Lung (tissue), 12 donors: ENCODE data around the gene CRB3. TPM values are rescaled to one million over a fixed set of nuclear protein-coding genes. Genes with fewer than 3 reads are reported as not detected.

ENCODE experiments used
- ATAC-seq: fragments of 200-7000 bp; cut with Tn5 transposase; one replicate; pipeline ENCODE4 v1.9.1; 2020; ENCODE audit warnings: moderate number of reproducible peaks; ENCODE audit not compliant: insufficient read depth, low FRiP score
- DNase-seq, 3 donors: peaks; one replicate each; pipeline ENCODE4 v3.0.0-alpha.2; 2013 to 2017
- H3K27ac ChIP-seq, 2 donors: one replicate each; pipeline ENCODE4 v1.5.1; 2013; ENCODE audit warnings: mild to moderate bottlenecking in 2 of 2, moderate library complexity in 2 of 2, control low read depth in 1 of 2, inconsistent platforms in 1 of 2, low read depth in 1 of 2, low read length in 1 of 2
- H3K27me3 ChIP-seq, 3 donors: one replicate each; pipeline ENCODE4 v1.5.1; 2013; ENCODE audit warnings: low read length in 2 of 3; ENCODE audit not compliant: control insufficient read depth in 3 of 3, insufficient read depth in 3 of 3
- H3K36me3 ChIP-seq, 4 donors: one replicate each; pipeline ENCODE4 v1.5.1; 2013; ENCODE audit warnings: low read length in 4 of 4, mild to moderate bottlenecking in 1 of 4, moderate library complexity in 1 of 4; ENCODE audit not compliant: control insufficient read depth in 4 of 4, insufficient read depth in 4 of 4
- H3K4me1 ChIP-seq, 5 donors: one replicate each; pipeline ENCODE4 v1.5.1; 2013; ENCODE audit warnings: low read length in 5 of 5, mild to moderate bottlenecking in 2 of 5, moderate library complexity in 1 of 5; ENCODE audit not compliant: control insufficient read depth in 5 of 5, insufficient read depth in 5 of 5
- H3K4me3 ChIP-seq: one replicate; pipeline ENCODE4 v1.5.1; 2013; ENCODE audit warnings: mild to moderate bottlenecking, control low read depth, moderate library complexity
- H3K9ac ChIP-seq, 2 donors: one replicate each; pipeline ENCODE4 v1.5.1; 2013; ENCODE audit warnings: low read length in 2 of 2, control low read depth in 1 of 2; ENCODE audit not compliant: insufficient read depth in 1 of 2
- H3K9me3 ChIP-seq, 4 donors: one replicate each; pipeline ENCODE4 v1.5.1; 2013; ENCODE audit warnings: low read length in 3 of 4, mild to moderate bottlenecking in 1 of 4, moderate library complexity in 1 of 4; ENCODE audit not compliant: control insufficient read depth in 4 of 4, insufficient read depth in 3 of 4
- WGBS, 2 donors: extraction: QIAGEN DNeasy Blood & Tissue Kit; methylation state at CpG; one replicate each; pipeline ENCODE4 v1.1.7; 2013; 5-methylcytosine and 5-hydroxymethylcytosine counted together
- polyA plus RNA-seq, 2 donors: library from polyadenylated mRNA; stranded (reverse); fragments of 200-250 nt; gene quantifications; one replicate each; pipeline ENCODE4 v1.2.1, GENCODE V29; 2013
- total RNA-seq, 2 donors: library from RNA; depleted of rRNA in 1 of 2; stranded (reverse); fragments of >200 nt in 1 of 2; gene quantifications; one replicate each; pipeline ENCODE4 v1.2.1, GENCODE V29; 2014 to 2021
- TF ChIP-seq, protein P1 (sequence below): IDR thresholded peaks from 2 replicates; pipeline ENCODE4 v1.5.1; 2012; ENCODE audit warnings: mild to moderate bottlenecking; ENCODE audit errors: control extremely low read depth, extremely low read depth
- donor health status: control.
- donor health status: control.
- donor health status: Bipolar disorder and iron deficiency.
- donor health status: healthy.
- donor health status: DM: yes; HTN: yes; CAD: no.

The CRB3 gene
- total and polyA plus RNA-seq, 4 donors = 22.5 to 81.8 (median 53.0) TPM

DNA sequence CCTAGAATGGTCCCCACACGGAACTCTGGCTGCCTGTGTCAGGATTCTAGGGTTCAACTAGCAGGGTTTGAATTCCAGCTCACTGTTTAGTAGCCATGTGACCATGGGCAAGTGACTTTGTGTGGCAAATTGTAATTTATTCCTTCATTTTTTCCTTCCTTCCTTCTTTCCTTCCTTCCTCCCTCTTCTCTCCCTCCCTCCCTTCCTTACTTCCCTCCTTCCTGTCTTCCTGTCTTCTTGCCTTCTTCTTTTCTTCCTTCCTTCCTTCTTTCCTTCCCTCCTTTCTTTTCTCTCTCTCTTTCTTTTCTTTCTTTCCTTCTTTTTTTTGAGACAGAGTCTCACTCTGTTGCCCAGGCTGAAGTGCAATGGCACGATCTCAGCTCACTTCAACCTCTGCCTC lies 26.1 kb downstream of the CRB3 start:
- TF ChIP-seq, protein P1, sequence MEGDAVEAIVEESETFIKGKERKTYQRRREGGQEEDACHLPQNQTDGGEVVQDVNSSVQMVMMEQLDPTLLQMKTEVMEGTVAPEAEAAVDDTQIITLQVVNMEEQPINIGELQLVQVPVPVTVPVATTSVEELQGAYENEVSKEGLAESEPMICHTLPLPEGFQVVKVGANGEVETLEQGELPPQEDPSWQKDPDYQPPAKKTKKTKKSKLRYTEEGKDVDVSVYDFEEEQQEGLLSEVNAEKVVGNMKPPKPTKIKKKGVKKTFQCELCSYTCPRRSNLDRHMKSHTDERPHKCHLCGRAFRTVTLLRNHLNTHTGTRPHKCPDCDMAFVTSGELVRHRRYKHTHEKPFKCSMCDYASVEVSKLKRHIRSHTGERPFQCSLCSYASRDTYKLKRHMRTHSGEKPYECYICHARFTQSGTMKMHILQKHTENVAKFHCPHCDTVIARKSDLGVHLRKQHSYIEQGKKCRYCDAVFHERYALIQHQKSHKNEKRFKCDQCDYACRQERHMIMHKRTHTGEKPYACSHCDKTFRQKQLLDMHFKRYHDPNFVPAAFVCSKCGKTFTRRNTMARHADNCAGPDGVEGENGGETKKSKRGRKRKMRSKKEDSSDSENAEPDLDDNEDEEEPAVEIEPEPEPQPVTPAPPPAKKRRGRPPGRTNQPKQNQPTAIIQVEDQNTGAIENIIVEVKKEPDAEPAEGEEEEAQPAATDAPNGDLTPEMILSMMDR = no peak
- Histone ChIP-seq H3K4me3 (no peak overlapping the region), H3K9ac (no peak overlapping the region), H3K36me3 (no peaks in the 10 kb centered on the region), H3K27me3 (no peaks in the 10 kb centered on the region), H3K4me1 (no peaks in the 10 kb centered on the region), H3K9me3 (peaks cover 0 to 14% (median 1%) of the 10 kb centered on the region in 4 donors), H3K27ac (no peak overlapping the region)
- DNase-seq (no peak), ATAC-seq (no peak)
- 58 to 71% methylated on average over 2 of the region's 2 CpGs for WGBS, 2 donors

DNA sequence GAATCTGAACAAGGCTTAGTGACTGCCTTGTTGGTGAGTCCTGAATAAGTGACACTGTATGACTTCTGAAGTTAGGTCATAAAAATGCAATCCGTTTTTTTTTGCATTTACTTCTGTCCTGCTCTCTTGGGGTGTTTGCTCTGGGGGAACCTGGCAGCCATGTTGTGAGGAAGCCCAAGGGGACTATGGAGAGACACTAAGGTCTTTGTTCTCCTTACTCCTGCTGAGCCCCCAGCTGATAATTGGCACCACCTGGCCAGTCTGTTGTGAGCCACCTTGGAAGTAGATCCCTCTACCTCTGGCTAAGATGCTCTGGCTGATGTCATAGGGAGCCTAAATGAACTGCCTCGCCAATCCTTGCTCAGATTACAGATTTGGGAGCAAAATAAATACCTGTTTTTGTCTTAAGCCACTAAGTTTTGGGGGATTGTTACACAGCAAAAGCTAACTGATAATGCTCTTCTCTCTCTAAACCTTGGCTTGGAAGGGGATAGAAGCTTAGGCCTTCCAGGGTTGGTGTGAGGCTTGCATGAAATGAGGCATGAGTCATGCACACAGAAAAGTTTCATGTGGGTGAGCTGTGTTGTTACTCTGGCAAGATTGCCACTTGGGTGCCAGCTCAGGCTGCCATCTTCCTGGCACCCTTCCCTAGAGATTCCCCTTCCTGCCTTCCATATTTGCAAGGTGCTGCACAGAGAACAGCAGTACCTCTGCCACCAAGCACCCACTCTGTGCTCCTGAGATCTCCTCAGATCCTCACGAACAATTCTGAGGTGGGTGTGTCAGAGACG lies 27.9 kb downstream of the CRB3 start:
- ATAC-seq = no peak
- TF ChIP-seq, protein P1 = no peak
- peaks cover 0 to 13% (median 1%) of the 10 kb centered on the region in 4 donors for H3K9me3 ChIP-seq
- H3K27ac ChIP-seq = no peak overlapping the region
- H3K4me3 ChIP-seq = no peak overlapping the region
- H3K9ac ChIP-seq = no peak overlapping the region
- H3K27me3 ChIP-seq = no peaks in the 10 kb centered on the region
- DNase-seq = no peak
- no peaks in the 10 kb centered on the region for H3K4me1 ChIP-seq
- no peaks in the 10 kb centered on the region for H3K36me3 ChIP-seq
- 84 to 88% methylated on average over 4 of the region's 4 CpGs for WGBS, 2 donors

DNA sequence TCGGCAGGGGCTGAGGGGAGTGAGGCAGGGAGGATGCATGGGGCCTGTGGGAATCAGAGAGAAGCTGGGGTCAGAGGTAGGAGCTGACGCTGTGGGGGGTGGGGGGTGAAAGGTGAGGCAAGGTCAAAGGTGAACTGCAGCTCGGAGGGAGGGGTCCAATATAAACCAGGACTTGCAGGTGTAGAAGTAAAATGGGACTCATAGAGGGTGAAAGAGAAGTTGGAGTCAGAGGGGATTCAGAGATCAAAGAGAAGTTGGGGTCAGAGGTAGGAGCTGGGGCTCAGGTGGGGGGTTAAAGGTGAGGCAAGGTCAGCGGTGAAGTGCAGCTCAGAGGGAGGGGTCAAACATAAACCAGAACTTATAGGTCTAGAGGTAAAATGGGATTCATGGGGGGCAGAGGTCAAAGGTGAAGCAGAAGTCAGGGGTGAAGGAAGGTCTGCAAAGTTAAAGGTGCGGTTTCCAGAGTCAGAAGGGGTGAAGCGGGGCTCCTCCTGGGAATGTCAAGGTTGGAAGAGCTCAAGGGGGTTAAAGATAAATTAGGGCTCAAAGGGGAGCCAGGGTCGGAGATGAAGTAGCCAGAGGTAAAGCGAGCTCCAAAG lies 30.5 kb downstream of the CRB3 start:
- Histone ChIP-seq H3K9ac (no peak overlapping the region), H3K27ac (no peak overlapping the region), H3K27me3 (no peaks in the 10 kb centered on the region), H3K4me1 (no peaks in the 10 kb centered on the region), H3K4me3 (no peak overlapping the region), H3K9me3 (peaks cover 0 to 12% (median 1%) of the 10 kb centered on the region in 4 donors), H3K36me3 (no peaks in the 10 kb centered on the region)
- TF ChIP-seq, protein P1 = no peak
- ATAC-seq = no peak
- DNase-seq = no peak
- 86 to 90% methylated on average over 8 of the region's 8 CpGs for WGBS, 2 donors
